Nephron progenitor cell (in vitro differentiated cells): Measurements from ENCODE around the gene AFAP1.

Experiments used
- DNase-seq: peaks from one replicate; pipeline ENCODE4 v3.0.0; 2021
- H3K27ac Mint-ChIP-seq: 2 replicates; pipeline ENCODE4 v1.8.0; 2021; ENCODE audit warnings: mild to moderate bottlenecking, moderate library complexity, mixed read lengths
- H3K27me3 Mint-ChIP-seq: 2 replicates; pipeline ENCODE4 v1.8.0; 2021; ENCODE audit warnings: mild to moderate bottlenecking, low read depth, mixed read lengths; ENCODE audit not compliant: poor library complexity
- H3K36me3 Mint-ChIP-seq: 2 replicates; pipeline ENCODE4 v1.8.0; 2021; ENCODE audit warnings: low read depth, mixed read lengths
- H3K4me1 Mint-ChIP-seq: 2 replicates; pipeline ENCODE4 v1.8.0; 2021; ENCODE audit warnings: mixed read lengths
- H3K4me3 Mint-ChIP-seq: 2 replicates; pipeline ENCODE4 v1.8.0; 2021; ENCODE audit warnings: mild to moderate bottlenecking, moderate library complexity, mixed read lengths
- H3K9me3 Mint-ChIP-seq: 2 replicates; pipeline ENCODE4 v1.8.0; 2021; ENCODE audit warnings: mild to moderate bottlenecking, moderate library complexity, mixed read lengths
- TF ChIP-seq, protein P1 (sequence below): fragments of 200-600 bp; sonication (generic); IDR thresholded peaks from 2 replicates; pipeline ENCODE4 v1.5.0; 2021; ENCODE audit warnings: antibody characterized with exemption

The AFAP1 gene

DNA sequence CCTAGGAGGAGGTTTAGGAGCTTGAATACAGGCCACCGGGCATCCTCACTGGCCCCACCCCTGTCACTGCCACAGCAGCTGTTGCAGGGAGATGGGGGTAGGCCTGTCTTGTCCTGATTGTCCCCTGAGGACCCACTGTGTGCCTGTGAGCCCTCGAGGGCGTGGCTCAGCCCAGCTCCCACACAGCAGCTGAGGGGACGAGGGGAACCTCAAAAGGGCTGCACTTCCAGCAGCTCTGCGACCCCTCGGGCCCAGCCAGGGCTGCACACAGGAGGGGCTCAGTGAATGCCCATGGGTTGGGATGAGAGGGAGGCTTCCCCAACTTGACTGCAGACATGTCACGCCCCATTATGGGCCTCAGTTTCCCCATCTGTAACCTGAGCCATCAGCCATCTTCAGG lies 225.9 kb downstream of the AFAP1 start:
- no peak for DNase-seq
- H3K9me3 Mint-ChIP-seq: peaks cover 12% of the 10 kb centered on the region
- no peak overlapping the region for H3K27ac Mint-ChIP-seq
- peaks cover 20% of the 10 kb centered on the region for H3K27me3 Mint-ChIP-seq
- peaks cover 45% of the 10 kb centered on the region for H3K4me1 Mint-ChIP-seq
- TF ChIP-seq, protein P1, sequence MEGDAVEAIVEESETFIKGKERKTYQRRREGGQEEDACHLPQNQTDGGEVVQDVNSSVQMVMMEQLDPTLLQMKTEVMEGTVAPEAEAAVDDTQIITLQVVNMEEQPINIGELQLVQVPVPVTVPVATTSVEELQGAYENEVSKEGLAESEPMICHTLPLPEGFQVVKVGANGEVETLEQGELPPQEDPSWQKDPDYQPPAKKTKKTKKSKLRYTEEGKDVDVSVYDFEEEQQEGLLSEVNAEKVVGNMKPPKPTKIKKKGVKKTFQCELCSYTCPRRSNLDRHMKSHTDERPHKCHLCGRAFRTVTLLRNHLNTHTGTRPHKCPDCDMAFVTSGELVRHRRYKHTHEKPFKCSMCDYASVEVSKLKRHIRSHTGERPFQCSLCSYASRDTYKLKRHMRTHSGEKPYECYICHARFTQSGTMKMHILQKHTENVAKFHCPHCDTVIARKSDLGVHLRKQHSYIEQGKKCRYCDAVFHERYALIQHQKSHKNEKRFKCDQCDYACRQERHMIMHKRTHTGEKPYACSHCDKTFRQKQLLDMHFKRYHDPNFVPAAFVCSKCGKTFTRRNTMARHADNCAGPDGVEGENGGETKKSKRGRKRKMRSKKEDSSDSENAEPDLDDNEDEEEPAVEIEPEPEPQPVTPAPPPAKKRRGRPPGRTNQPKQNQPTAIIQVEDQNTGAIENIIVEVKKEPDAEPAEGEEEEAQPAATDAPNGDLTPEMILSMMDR: no peak
- H3K4me3 Mint-ChIP-seq: no peak overlapping the region
- peaks cover 10% of the 10 kb centered on the region for H3K36me3 Mint-ChIP-seq

DNA sequence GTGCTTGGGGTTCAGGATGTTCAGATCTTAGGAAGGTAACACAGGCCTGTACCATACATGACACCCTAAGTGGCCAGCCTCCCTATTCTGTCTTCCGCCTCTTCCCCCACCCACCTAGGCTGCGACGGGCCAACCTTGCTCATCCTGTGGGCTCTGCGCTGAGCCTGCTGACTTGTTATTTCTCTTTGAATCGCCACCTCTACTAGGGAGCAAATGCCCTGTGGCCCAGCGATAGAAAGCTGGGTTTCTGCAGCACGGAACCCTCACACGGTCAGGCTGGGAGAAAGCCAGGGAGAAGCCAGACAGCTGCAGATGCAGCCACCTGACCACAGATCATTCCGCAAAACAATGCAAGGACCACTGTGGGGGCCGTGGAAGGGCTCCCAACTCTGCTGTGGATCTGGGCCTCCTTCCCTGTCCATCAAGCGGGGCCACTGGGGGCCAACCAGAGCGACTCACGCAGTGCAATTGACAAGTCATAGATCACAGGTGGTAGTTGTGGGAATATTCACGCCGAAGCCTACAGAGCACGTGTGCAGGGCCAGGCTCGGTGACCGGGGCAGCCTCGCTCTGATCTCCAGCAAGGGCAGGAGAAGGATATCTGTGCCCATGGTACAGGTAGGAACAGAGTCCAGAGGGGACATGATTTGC lies 227.5 kb downstream of the AFAP1 start:
- TF ChIP-seq, protein P1: no peak
- DNase-seq: no peak
- peaks cover 10% of the 10 kb centered on the region for H3K36me3 Mint-ChIP-seq
- no peak overlapping the region for H3K4me3 Mint-ChIP-seq
- H3K27me3 Mint-ChIP-seq: peaks cover 13% of the 10 kb centered on the region
- H3K9me3 Mint-ChIP-seq: peaks cover 12% of the 10 kb centered on the region
- peaks cover 44% of the 10 kb centered on the region for H3K4me1 Mint-ChIP-seq
- peak overlapping the region; percentile 89 for H3K27ac Mint-ChIP-seq

DNA sequence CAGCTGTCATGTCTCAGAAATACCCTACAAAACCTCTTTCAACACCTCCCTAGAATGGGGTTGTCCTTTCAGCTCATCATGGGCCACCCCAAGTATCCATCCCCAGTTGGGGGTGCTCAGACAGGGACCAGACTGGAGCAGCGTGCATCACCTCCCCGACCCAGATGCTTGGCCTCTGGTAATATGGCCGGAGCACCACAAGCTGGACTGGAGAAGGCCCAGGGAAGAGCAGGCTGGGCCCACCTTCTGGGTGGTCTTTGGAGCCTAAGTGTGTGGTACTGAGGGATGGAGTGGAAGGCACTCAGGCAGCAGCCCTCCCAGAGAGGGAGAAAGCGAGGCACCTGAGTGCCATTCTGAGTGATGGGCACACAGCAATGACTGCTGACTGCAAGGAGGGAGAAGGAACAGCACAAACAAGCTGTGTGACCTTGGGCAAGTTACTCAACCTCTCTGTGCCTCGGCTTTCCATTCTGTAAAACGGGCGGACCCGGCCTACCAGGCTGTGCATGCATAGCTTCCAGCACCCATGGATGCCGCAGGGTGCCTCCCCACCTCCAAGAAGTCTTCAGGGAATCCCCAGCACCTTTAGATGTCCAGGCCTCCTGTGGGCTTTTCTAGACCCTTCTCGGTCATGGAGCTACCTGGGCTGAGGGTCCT lies 228.2 kb downstream of the AFAP1 start:
- Mint-ChIP-seq H3K27me3 (peaks cover 12% of the 10 kb centered on the region), H3K27ac (peak overlapping the region; percentile 71), H3K9me3 (peaks cover 12% of the 10 kb centered on the region), H3K36me3 (peaks cover 10% of the 10 kb centered on the region), H3K4me1 (peaks cover 44% of the 10 kb centered on the region), H3K4me3 (no peak overlapping the region)
- DNase-seq: no peak
- TF ChIP-seq, protein P1: no peak

DNA sequence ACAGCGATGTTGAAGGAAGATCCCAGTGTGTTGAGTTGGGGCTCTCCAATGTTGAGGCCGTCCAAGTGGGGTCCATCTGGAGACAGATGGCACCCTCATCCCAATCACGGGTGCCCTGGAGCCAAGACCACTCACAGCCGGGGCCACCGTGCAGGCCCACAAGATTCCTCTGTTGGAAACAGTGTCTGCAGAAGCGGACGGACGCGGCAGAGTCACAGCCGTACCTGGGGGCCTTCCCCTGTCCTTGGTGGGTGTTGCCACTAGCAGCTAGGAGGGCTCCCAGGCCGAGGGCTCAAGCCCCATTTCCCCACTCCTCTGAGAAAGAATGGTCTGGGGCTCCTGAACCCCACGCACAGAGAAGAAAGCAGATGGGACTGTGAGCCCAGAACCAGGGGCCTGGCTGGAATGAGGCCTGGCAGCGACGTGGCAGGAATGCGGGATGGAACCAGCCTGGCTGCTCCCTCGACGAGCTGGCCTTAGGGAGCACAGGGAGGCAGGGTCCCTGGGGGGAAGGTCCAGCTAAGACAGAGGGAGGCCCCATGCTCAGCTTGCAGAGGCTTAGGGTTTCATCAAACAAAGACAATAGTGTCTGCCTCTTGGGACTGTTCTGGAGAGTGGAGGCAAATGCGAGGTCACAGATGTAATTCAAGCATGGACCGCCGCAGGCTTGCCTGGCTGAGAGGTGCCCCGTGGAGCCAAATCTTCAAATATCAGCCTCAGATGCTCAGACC lies 228.9 kb downstream of the AFAP1 start:
- TF ChIP-seq, protein P1: no peak
- H3K36me3 Mint-ChIP-seq: peaks cover 10% of the 10 kb centered on the region
- DNase-seq: no peak
- no peak overlapping the region for H3K4me3 Mint-ChIP-seq
- peak overlapping the region; percentile 71 for H3K27ac Mint-ChIP-seq
- peaks cover 44% of the 10 kb centered on the region for H3K4me1 Mint-ChIP-seq
- peaks cover 8% of the 10 kb centered on the region for H3K27me3 Mint-ChIP-seq
- peaks cover 12% of the 10 kb centered on the region for H3K9me3 Mint-ChIP-seq

DNA sequence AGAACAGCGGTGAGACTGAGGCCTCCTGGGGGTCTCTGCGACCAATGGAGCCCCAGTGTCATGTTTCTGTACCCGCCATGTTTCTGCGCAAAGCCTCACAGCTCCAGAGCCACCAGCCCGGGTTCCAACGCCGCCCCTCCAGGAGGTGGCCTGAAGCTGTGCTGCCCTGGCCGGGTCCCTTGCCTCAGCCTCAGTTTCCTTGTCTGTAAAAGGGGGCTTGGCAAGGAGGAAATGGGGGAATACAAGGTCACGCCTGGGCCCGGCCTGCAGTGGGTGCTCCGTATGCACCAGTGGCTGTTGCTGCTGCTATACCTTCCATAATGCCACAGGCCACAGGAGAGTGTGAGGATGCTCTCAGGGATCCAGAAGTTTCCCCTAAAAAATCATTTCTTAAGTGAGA lies 229.5 kb downstream of the AFAP1 start:
- Mint-ChIP-seq H3K4me3 (no peak overlapping the region), H3K36me3 (peaks cover 10% of the 10 kb centered on the region), H3K9me3 (peaks cover 11% of the 10 kb centered on the region)

More for the DNA sequence above, 229.5 kb downstream of the AFAP1 start:
- Mint-ChIP-seq H3K4me1 (peaks cover 48% of the 10 kb centered on the region), H3K27ac (no peak overlapping the region), H3K27me3 (peaks cover 8% of the 10 kb centered on the region)
- DNase-seq: no peak
- TF ChIP-seq, protein P1: no peak
